K562 (cell line): ENCODE measurements around the gene NUP210. TPM values are rescaled to one million over a fixed set of nuclear protein-coding genes. Genes with fewer than 3 reads are reported as not detected.

Experiments used
- BCLAF1 ChIP-seq, 2 experiments: fragments of 450-650 bp in 1 of 2; IDR thresholded peaks; 2 replicates each; pipeline ENCODE4 v1.6.1; 2011 to 2017; ENCODE audit warnings: low read depth in 2 of 2, antibody characterized with exemption in 1 of 2, borderline replicate concordance in 1 of 2, low read length in 1 of 2, mild to moderate bottlenecking in 1 of 2, mixed read lengths in 1 of 2; ENCODE audit not compliant: control insufficient read depth in 1 of 2
- CTBP1 ChIP-seq: fragments of 450-650 bp; IDR thresholded peaks from 2 replicates; pipeline ENCODE4 v1.6.1; 2016; ENCODE audit warnings: borderline replicate concordance
- DPF2 ChIP-seq: fragments of 450-650 bp; IDR thresholded peaks from 2 replicates; pipeline ENCODE4 v1.6.1; 2016
- NFYB ChIP-seq: IDR thresholded peaks from 2 replicates; pipeline ENCODE4 v1.6.1; 2011; ENCODE audit warnings: mild to moderate bottlenecking, moderate library complexity; ENCODE audit not compliant: insufficient read length; ENCODE audit errors: extremely low read depth
- RBM25 ChIP-seq: fragments of 200-400 bp; formaldehyde crosslinking; IDR thresholded peaks from 2 replicates; pipeline ENCODE4 v1.6.1; 2018; ENCODE audit warnings: low read length, low read depth, moderate library complexity; ENCODE audit not compliant: severe bottlenecking
- RBM34 ChIP-seq: fragments of 200-400 bp; formaldehyde crosslinking; IDR thresholded peaks from 2 replicates; pipeline ENCODE4 v1.6.1; 2018; ENCODE audit warnings: low read length, borderline replicate concordance; ENCODE audit not compliant: insufficient read depth
- RFX5 ChIP-seq: IDR thresholded peaks from 2 replicates; pipeline ENCODE4 v1.6.1; 2011; ENCODE audit warnings: low read depth, mild to moderate bottlenecking, improper control_type of control experiment, low read length
- SIN3B ChIP-seq: fragments of 450-650 bp; IDR thresholded peaks from 2 replicates; pipeline ENCODE4 v1.6.1; 2017; ENCODE audit warnings: low read depth, mild to moderate bottlenecking, moderate library complexity
- SOX6 ChIP-seq: fragments of 450-650 bp; IDR thresholded peaks from 2 replicates; pipeline ENCODE4 v1.6.1; 2014; ENCODE audit warnings: mild to moderate bottlenecking
- XRCC5 ChIP-seq: fragments of 200-400 bp; formaldehyde crosslinking; IDR thresholded peaks from 2 replicates; pipeline ENCODE4 v1.6.1; 2017; ENCODE audit warnings: low read depth, mild to moderate bottlenecking, low read length
- ZNF583 ChIP-seq: fragments of 250-450 bp; sonication (Bioruptor Pico); IDR thresholded peaks from 2 replicates; pipeline ENCODE4 v1.4.0; 2020
- polyA plus RNA-seq, 8 experiments: library from polyadenylated mRNA; depleted of rRNA in 4 of 8; stranded (reverse) in 5 of 8; unstranded in 3 of 8; fragments of >200 nt; fragmentation: Nextera tagmentation in 2 of 8; fragmentation: Illumina TruSeq in 1 of 8; extraction: Ambion mirVana in 2 of 8; extraction: Trizol in 1 of 8; gene quantifications; 2 replicates each; pipeline versions ENCODE4 v1.2.1 to v1.2.3, GENCODE V29; 2011 to 2014; ENCODE audit warnings: inconsistent platforms in 1 of 8, missing spikeins in 1 of 8
- total RNA-seq, 7 experiments: library from RNA; depleted of rRNA in 6 of 7; stranded (reverse); fragments of >200 nt in 6 of 7; fragmentation: Illumina TruSeq in 2 of 7; extraction: Trizol in 2 of 7; gene quantifications; 2 replicates each; pipeline versions ENCODE4 v1.2.1 to v1.2.3, GENCODE V29; 2011 to 2021; ENCODE audit warnings: low replicate concordance in 1 of 7
- TF ChIP-seq, protein P1 (sequence below): fragments of 250-450 bp; sonication (Bioruptor Pico); IDR thresholded peaks from 2 replicates; pipeline ENCODE4 v1.5.0; 2021; ENCODE audit warnings: mild to moderate bottlenecking, borderline replicate concordance
- TF ChIP-seq, protein P2 (sequence below): fragments of 450-650 bp; IDR thresholded peaks from 2 replicates; pipeline ENCODE4 v1.6.1; 2018; ENCODE audit not compliant: partially characterized antibody
- TF ChIP-seq, protein P3 (sequence below): fragments of 250-450 bp; sonication (Bioruptor Pico); IDR thresholded peaks from 2 replicates; pipeline ENCODE4 v1.8.0; 2021; ENCODE audit warnings: moderate library complexity, mild to moderate bottlenecking, inconsistent platforms
- TF ChIP-seq, protein P4 (sequence below): fragments of 250-450 bp; sonication (Bioruptor Pico); IDR thresholded peaks from 2 replicates; pipeline ENCODE4 v1.4.0; 2020; ENCODE audit warnings: mild to moderate bottlenecking

NUP210 gene
- total and polyA plus RNA-seq, 9 of the 15 experiments (the other 6 are each of a cell fraction or from before 2014, with no cell fraction given): 1.2 to 138 (median 44.0) TPM

DNA sequence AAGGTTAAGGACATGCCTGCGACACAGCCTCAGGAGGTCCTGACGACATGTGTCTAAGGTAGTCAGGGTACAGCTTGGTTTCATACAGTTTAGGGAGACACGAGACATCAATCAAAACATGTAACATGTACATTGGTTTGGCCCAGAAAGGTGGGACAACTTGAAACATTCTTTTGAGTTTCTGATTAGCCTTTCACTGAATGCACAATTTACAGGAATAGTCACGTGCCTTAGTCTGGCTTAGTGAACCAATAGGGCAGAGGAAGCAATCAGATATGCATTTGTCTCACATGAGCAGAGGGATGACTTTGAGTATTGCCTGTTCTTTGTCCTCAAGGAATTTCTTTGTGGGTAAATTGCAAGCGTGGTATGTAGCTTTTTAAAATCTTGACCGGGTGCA, 35.5 kb upstream of the NUP210 start (continued):
- no peak for TF ChIP-seq XRCC5
- no peak for TF ChIP-seq RBM34
- TF ChIP-seq, protein P1, sequence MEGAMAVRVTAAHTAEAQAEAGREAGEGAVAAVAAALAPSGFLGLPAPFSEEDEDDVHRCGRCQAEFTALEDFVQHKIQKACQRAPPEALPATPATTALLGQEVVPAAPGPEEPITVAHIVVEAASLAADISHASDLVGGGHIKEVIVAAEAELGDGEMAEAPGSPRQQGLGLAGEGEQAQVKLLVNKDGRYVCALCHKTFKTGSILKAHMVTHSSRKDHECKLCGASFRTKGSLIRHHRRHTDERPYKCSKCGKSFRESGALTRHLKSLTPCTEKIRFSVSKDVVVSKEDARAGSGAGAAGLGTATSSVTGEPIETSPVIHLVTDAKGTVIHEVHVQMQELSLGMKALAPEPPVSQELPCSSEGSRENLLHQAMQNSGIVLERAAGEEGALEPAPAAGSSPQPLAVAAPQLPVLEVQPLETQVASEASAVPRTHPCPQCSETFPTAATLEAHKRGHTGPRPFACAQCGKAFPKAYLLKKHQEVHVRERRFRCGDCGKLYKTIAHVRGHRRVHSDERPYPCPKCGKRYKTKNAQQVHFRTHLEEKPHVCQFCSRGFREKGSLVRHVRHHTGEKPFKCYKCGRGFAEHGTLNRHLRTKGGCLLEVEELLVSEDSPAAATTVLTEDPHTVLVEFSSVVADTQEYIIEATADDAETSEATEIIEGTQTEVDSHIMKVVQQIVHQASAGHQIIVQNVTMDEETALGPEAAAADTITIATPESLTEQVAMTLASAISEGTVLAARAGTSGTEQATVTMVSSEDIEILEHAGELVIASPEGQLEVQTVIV (CRISPR knock-in tag): no peak
- no peak for TF ChIP-seq ZNF583 (CRISPR knock-in tag)
- peak; percentile 45 for TF ChIP-seq DPF2
- TF ChIP-seq, protein P2, sequence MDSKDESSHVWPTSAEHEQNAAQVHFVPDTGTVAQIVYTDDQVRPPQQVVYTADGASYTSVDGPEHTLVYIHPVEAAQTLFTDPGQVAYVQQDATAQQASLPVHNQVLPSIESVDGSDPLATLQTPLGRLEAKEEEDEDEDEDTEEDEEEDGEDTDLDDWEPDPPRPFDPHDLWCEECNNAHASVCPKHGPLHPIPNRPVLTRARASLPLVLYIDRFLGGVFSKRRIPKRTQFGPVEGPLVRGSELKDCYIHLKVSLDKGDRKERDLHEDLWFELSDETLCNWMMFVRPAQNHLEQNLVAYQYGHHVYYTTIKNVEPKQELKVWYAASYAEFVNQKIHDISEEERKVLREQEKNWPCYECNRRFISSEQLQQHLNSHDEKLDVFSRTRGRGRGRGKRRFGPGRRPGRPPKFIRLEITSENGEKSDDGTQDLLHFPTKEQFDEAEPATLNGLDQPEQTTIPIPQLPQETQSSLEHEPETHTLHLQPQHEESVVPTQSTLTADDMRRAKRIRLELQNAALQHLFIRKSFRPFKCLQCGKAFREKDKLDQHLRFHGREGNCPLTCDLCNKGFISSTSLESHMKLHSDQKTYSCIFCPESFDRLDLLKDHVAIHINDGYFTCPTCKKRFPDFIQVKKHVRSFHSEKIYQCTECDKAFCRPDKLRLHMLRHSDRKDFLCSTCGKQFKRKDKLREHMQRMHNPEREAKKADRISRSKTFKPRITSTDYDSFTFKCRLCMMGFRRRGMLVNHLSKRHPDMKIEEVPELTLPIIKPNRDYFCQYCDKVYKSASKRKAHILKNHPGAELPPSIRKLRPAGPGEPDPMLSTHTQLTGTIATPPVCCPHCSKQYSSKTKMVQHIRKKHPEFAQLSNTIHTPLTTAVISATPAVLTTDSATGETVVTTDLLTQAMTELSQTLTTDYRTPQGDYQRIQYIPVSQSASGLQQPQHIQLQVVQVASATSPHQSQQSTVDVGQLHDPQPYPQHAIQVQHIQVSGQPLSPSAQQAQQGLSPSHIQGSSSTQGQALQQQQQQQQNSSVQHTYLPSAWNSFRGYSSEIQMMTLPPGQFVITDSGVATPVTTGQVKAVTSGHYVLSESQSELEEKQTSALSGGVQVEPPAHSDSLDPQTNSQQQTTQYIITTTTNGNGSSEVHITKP: peak; percentile 80
- TF ChIP-seq, protein P3, sequence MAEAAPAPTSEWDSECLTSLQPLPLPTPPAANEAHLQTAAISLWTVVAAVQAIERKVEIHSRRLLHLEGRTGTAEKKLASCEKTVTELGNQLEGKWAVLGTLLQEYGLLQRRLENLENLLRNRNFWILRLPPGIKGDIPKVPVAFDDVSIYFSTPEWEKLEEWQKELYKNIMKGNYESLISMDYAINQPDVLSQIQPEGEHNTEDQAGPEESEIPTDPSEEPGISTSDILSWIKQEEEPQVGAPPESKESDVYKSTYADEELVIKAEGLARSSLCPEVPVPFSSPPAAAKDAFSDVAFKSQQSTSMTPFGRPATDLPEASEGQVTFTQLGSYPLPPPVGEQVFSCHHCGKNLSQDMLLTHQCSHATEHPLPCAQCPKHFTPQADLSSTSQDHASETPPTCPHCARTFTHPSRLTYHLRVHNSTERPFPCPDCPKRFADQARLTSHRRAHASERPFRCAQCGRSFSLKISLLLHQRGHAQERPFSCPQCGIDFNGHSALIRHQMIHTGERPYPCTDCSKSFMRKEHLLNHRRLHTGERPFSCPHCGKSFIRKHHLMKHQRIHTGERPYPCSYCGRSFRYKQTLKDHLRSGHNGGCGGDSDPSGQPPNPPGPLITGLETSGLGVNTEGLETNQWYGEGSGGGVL: no peak
- TF ChIP-seq RFX5: no peak
- TF ChIP-seq NFYB: peak; percentile 55
- TF ChIP-seq, protein P4, sequence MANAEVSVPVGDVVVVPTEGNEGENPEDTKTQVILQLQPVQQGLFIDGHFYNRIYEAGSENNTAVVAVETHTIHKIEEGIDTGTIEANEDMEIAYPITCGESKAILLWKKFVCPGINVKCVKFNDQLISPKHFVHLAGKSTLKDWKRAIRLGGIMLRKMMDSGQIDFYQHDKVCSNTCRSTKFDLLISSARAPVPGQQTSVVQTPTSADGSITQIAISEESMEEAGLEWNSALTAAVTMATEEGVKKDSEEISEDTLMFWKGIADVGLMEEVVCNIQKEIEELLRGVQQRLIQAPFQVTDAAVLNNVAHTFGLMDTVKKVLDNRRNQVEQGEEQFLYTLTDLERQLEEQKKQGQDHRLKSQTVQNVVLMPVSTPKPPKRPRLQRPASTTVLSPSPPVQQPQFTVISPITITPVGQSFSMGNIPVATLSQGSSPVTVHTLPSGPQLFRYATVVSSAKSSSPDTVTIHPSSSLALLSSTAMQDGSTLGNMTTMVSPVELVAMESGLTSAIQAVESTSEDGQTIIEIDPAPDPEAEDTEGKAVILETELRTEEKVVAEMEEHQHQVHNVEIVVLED (CRISPR knock-in tag): no peak
- TF ChIP-seq CTBP1: peak; percentile 34; the same call in 1 of the 2 replicates
- TF ChIP-seq SIN3B: no peak
- TF ChIP-seq BCLAF1 (IDR thresholded peaks at IDR 0.05; ENCODE audit: borderline replicate concordance in 1 of 2, control insufficient read depth in 1 of 2, low read depth in 2 of 2, low read length in 1 of 2): no peak
- TF ChIP-seq RBM25: peak; percentile 16
- TF ChIP-seq SOX6: peak; percentile 68; the same call in 1 of the 2 replicates
